ENCODE results near the gene PIGA. TPM values are rescaled to one million over a fixed set of nuclear protein-coding genes. Genes with fewer than 3 reads are reported as not detected.
"Not testable (repeated sequence)": the region's sequence is repeated elsewhere in the genome, so short reads cannot be mapped to it uniquely, and the experiment has no call there.

Gene PIGA
- total RNA-seq, 4 donors from 2014 or later, result 9.5 to 28.6 (median 14.1) TPM

DNA sequence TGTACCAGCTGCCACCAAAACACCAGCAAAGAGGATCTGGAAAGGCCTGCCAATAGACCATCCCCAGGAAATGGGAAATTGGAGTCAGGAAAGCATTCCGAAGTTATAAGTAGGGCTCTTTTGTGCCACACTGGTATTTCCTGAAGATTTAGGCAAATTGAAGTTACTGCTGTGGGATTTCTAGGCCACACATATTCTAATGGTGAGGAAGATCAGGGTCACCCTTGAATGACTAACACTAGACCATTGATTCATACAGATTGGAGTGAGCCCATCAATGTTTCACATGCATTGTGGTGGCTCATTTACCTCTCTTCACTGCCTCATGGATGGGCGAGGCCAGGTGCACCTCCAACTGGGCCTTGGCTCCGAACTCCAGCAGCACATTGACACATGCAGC, 42.5 kb downstream of the PIGA start:
- H3K4me3 ChIP-seq (ENCODE audit: low read depth, poor library complexity, severe bottlenecking), result no peak overlapping the region
- intact Hi-C loops (cut with DNase I; ENCODE audit: low total_unique reads), result no loop called here
- 81 to 97% methylated on average over 3 of the region's 3 CpGs for WGBS, 2 donors
- DNase-seq (ENCODE audit: low spot score in 2 of 2), result no peak
- TF ChIP-seq POLR2A (IDR thresholded peaks at IDR 0.05), result no peak
- TF ChIP-seq, protein P1, sequence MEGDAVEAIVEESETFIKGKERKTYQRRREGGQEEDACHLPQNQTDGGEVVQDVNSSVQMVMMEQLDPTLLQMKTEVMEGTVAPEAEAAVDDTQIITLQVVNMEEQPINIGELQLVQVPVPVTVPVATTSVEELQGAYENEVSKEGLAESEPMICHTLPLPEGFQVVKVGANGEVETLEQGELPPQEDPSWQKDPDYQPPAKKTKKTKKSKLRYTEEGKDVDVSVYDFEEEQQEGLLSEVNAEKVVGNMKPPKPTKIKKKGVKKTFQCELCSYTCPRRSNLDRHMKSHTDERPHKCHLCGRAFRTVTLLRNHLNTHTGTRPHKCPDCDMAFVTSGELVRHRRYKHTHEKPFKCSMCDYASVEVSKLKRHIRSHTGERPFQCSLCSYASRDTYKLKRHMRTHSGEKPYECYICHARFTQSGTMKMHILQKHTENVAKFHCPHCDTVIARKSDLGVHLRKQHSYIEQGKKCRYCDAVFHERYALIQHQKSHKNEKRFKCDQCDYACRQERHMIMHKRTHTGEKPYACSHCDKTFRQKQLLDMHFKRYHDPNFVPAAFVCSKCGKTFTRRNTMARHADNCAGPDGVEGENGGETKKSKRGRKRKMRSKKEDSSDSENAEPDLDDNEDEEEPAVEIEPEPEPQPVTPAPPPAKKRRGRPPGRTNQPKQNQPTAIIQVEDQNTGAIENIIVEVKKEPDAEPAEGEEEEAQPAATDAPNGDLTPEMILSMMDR (IDR thresholded peaks at IDR 0.05), result no peak

DNA sequence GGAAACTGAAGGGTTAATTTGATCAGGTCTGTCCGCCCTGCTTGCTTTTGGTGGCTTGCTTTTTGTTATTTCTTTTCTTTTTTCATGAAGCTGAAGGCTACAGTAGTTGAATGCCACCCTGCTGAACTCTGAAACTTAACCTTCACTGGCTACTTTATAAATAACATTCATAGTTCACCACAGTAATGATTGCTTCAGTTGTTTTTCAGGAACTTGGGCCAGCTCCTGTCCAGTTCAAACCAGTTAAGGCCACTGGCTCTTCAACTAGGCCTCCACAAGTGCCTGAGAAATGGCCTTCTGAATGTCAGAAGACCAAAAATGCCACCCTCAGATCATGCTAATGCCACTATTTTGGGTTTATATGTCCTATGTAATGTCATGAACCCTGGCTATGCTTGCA, 57.7 kb downstream of the PIGA start:
- WGBS, 2 donors, result 33 to 52% methylated on average over 1 of the region's 1 CpG
- DNase-seq (ENCODE audit: low spot score in 2 of 2), result no peak
- no peak for TF ChIP-seq POLR2A (IDR thresholded peaks at IDR 0.05)
- TF ChIP-seq, protein P1 (IDR thresholded peaks at IDR 0.05), result no peak
- intact Hi-C loops (cut with DNase I; ENCODE audit: low total_unique reads), result no loop called here
- H3K4me3 ChIP-seq (ENCODE audit: low read depth, poor library complexity, severe bottlenecking), result no peak overlapping the region

DNA sequence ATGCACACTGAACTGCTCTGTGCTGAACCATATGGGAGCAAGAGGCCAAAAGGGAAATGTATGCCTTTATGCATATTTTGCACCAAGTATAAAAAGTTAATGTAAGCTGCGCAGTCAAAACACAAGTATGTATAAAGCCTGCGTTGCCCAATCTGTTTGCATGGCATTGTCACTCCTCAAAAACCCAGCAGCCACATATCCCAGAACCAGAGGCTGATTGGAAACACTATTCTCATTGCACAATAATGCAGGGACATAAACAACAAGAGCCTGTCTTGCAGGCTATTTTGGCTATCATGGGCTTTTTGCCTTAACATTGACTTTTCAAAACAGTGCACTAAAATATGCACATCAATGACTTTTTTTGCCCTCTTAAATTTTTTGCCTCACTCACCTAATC, 60.4 kb downstream of the PIGA start:
- WGBS, 2 donors, result 80 to 83% methylated on average over 2 of the region's 2 CpGs
- no peak for DNase-seq (ENCODE audit: low spot score in 2 of 2)
- intact Hi-C loops (cut with DNase I; ENCODE audit: low total_unique reads), result no loop called here
- TF ChIP-seq POLR2A (IDR thresholded peaks at IDR 0.05), result no peak
- TF ChIP-seq, protein P1 (IDR thresholded peaks at IDR 0.05), result no peak
- no peak overlapping the region for H3K4me3 ChIP-seq (ENCODE audit: low read depth, poor library complexity, severe bottlenecking)

DNA sequence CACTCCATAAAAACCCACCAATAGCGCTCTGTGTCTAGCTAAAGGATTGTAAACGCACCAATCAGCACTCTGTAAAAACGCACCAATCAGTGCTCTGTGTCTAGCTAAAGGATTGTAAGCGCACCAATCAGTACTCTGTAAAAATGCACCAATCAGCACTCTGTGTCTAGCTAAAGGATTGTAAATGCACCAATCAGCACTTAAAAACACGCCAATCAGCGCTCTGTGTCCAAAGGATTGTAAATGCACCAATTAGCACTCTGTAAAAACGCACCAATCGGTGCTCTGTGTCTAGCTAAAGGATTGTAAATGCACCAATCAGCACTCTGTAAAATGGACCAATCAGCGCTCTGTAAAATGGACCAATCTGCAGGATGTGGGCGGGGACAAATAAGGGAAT, 62.0 kb downstream of the PIGA start:
- WGBS, 2 donors, result 81 to 83% methylated on average over 4 to 10 of the region's 10 CpGs
- H3K4me3 ChIP-seq (ENCODE audit: low read depth, poor library complexity, severe bottlenecking); DNase-seq (ENCODE audit: low spot score in 2 of 2); intact Hi-C loops (cut with DNase I; ENCODE audit: low total_unique reads): not testable (repeated sequence)

DNA sequence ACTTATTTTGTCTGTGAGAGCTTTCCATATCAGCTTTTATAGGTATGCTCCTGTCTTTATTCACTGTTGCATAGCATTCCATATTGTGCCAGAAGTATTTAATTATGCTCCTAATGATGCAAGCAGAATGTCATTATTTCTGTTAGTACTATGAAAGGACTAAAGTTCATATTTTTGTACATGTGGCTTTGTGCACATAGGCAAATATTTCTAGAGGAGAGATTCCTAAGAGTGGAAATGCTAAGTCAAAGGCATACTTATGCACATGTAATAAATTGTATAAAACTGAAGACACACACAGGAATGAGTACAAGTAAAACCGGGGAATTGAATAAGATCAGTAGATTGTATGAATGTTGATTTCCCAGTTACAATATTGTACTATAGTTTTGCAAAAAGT, 63.6 kb downstream of the PIGA start:
- intact Hi-C loops (cut with DNase I; ENCODE audit: low total_unique reads), result no loop called here
- H3K4me3 ChIP-seq (ENCODE audit: low read depth, poor library complexity, severe bottlenecking), result no peak overlapping the region
- no peak for TF ChIP-seq POLR2A (IDR thresholded peaks at IDR 0.05)
- TF ChIP-seq, protein P1 (IDR thresholded peaks at IDR 0.05), result no peak
- WGBS, 2 donors, result 86 to 87% methylated on average over 1 of the region's 1 CpG
- DNase-seq (ENCODE audit: low spot score in 2 of 2), result no peak

DNA sequence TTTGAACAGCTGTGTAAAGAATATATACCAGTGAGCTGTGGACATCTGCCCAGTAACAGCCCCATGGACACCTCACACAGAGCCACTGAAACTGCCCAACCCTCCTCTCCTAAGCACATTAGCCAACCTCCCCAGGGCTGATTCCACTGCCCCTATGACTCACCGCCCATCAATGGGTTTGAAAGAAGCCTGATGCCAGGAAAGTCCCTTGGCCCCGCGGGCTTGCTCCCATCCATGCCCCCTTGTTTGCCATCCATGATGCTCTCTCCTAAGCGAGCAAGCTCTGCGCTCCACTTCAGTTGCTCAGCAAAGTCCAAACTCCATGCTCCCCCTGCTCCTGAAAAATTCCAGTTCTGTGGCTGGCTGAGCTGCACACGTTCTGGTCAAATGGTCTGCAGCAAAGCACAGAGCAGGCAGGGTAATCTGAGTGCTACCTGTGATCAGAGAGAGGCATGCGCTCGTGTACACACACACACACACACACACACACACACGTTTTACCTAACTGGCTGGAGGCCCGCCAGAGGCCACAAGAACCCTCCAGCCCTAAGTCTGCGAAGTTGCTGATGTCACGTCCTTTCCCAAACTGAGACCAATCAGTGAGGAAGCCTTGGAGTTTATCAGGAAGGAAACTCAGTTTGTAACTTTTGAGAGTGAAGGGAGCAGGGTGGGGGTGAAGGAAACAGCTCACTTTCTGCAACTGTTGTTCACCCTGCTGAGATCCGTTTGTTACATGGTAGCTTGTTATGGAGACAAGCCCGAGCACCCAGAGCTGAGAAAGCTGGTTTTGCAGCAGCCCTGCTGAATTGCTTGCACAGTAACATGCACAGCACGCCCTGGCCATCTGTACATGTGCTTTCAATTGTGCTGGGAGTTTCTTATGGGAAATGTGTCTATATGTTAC, 65.5 kb downstream of the PIGA start, which contains the start of gene ASB9:
Gene ASB9, minus strand, starts transcription at position 466 of the 904 bp plus-strand sequence. Its CDS starts 209 bp downstream, at position 257.
- TF ChIP-seq, protein P1 (IDR thresholded peaks at IDR 0.05), result no peak
- TF ChIP-seq POLR2A (IDR thresholded peaks at IDR 0.05), result no peak
- intact Hi-C loops (cut with DNase I; ENCODE audit: low total_unique reads), result no loop called here
- peak in 1 of 2 donors; percentile 19 for DNase-seq (ENCODE audit: low spot score in 2 of 2)
- 9 to 32% methylated on average over 14 to 15 of the region's 15 CpGs for WGBS, 2 donors
- H3K4me3 ChIP-seq (ENCODE audit: low read depth, poor library complexity, severe bottlenecking), result no peak within 1 kb of the TSS

Other genes starting within 250 kb of the PIGA start
- 1 to 10 TPM in 2 of 4 donors, not detected in 2; 1.7 to 7.0 TPM for gene ASB9, start 65.4 kb downstream of the PIGA start, total RNA-seq
- gene ASB11, start 19.9 kb downstream of the PIGA start, total RNA-seq, result 1 to 10 TPM in 2 of 4 donors, under 1 TPM in 1, not detected in 1; 0.55 to 1.8 (median 1.7) TPM
- 1 to 10 TPM in 2 of 4 donors, not detected in 2; 1.5 to 1.8 TPM for gene VEGFD, start 48.9 kb upstream of the PIGA start, total RNA-seq
- gene PIR, start 157.8 kb upstream of the PIGA start, total RNA-seq, result 10 to 100 TPM in 3 of 4 donors, 1 to 10 TPM in 1; 6.3 to 18.0 (median 12.1) TPM
- gene BMX, start 165.3 kb upstream of the PIGA start, total RNA-seq, result 1 to 10 TPM in 3 of 4 donors, under 1 TPM in 1; 0.38 to 2.8 (median 1.9) TPM

All from lower leg skin (tissue), 4 donors.